GM18868 (cell line): ENCODE results near the gene CTNNA1.

Experiments
- ATAC-seq: cut with Tn5 transposase; IDR thresholded peaks from one replicate; pipeline ENCODE4 v1.9.1; 2021; ENCODE audit warnings: mild to moderate bottlenecking, moderate library complexity; ENCODE audit not compliant: unreplicated experiment

Gene CTNNA1

GRCh38 chr5:138843316-138844124, 90.3 kb downstream of the CTNNA1 start:
- ATAC-seq: no peak

GRCh38 chr5:138844125-138844461, 90.9 kb downstream of the CTNNA1 start:
- ATAC-seq: no peak

- ATAC-seq: no peak
Observed at GRCh38 chr5:138844812-138845513, 91.7 kb downstream of the CTNNA1 start.

GRCh38 chr5:138849439-138849838, 96.2 kb downstream of the CTNNA1 start:
- no peak for ATAC-seq

GRCh38 chr5:138849882-138850281, 96.7 kb downstream of the CTNNA1 start:
- ATAC-seq: no peak

- no peak for ATAC-seq
Observed at GRCh38 chr5:138850865-138851435, 97.7 kb downstream of the CTNNA1 start.

- ATAC-seq: no peak
Observed at GRCh38 chr5:138853132-138853531, 99.9 kb downstream of the CTNNA1 start.

- ATAC-seq: no peak
Observed at GRCh38 chr5:138867011-138867410, 113.8 kb downstream of the CTNNA1 start.

- ATAC-seq: no peak
Observed at GRCh38 chr5:138869038-138869437, 115.8 kb downstream of the CTNNA1 start.

GRCh38 chr5:138869763-138870500, 116.7 kb downstream of the CTNNA1 start:
- ATAC-seq: no peak

- no peak for ATAC-seq
Observed at GRCh38 chr5:138870611-138871010, 117.4 kb downstream of the CTNNA1 start.

GRCh38 chr5:138872841-138873465, 119.7 kb downstream of the CTNNA1 start:
- ATAC-seq: no peak

- no peak for ATAC-seq
Observed at GRCh38 chr5:138873466-138874221, 120.4 kb downstream of the CTNNA1 start.

GRCh38 chr5:138874241-138874640, 121.0 kb downstream of the CTNNA1 start:
- no peak for ATAC-seq

GRCh38 chr5:138874771-138875551, 121.7 kb downstream of the CTNNA1 start, which contains the start of gene LRRTM2:
Gene LRRTM2 (minus strand): TSS chr5:138875335. CDS start chr5:138874911, 424 bp downstream.
- no peak for ATAC-seq

GRCh38 chr5:138875552-138875875, 122.3 kb downstream of the CTNNA1 start:
- ATAC-seq: no peak

- no peak for ATAC-seq
Observed at GRCh38 chr5:138875946-138876345, 122.7 kb downstream of the CTNNA1 start.

- ATAC-seq: no peak
Observed at GRCh38 chr5:138876811-138877210, 123.6 kb downstream of the CTNNA1 start.

GRCh38 chr5:138878437-138879235, 125.4 kb downstream of the CTNNA1 start:
- ATAC-seq: no peak
